ENCODE results near the gene SAMD4B. TPM values are rescaled to one million over a fixed set of nuclear protein-coding genes. Genes with fewer than 3 reads are reported as not detected.

The SAMD4B gene
- total RNA-seq, 1 experiment from 2014 or later = 163 TPM

- Histone ChIP-seq H3K9me2 (ENCODE audit: insufficient read depth) (no peaks in the 10 kb centered on the region), H3K4me1 (replicated peaks; ENCODE audit: insufficient read depth) (peaks cover 11% of the 10 kb centered on the region), H4K20me1 (ENCODE audit: insufficient read depth) (no peaks in the 10 kb centered on the region), H3K4me3 (no peak overlapping the region), H3F3A (ENCODE audit: insufficient read depth, low read depth) (no peaks in the 10 kb centered on the region), H3K4me2 (no peak overlapping the region), H3K27me3 (ENCODE audit: insufficient read depth, low read depth) (no peaks in the 10 kb centered on the region; the same call in 1 of the 2 replicates), H3K27ac (no peak overlapping the region), H3K9me3 (ENCODE audit: insufficient read depth, low read depth) (no peaks in the 10 kb centered on the region), H2AFZ (no peak overlapping the region), H3K36me3 (ENCODE audit: low read depth) (no peaks in the 10 kb centered on the region), H3K79me2 (ENCODE audit: low read depth) (0 out of 2 replicates have a peak, but pooled peaks cover 7% of the 10 kb centered on the region)
- DNase-seq = no peak
- intact Hi-C loops (cut with micrococcal nuclease; ENCODE audit: unreplicated experiment) = no loop called here
- TF ChIP-seq EZH2 (IDR thresholded peaks at IDR 0.05; ENCODE audit: low read depth) (no peak), CTCF (conservative IDR thresholded peaks at IDR 0.05) (no peak)
- POLR2A ChIA-PET (ENCODE audit: unreplicated experiment) = no interaction called here
- CTCF ChIA-PET = no interaction called here
- BruUV-seq (replicated peaks) = no TSS peak
Observed at GRCh38 chr19:39316627-39317321, 25.4 kb upstream of the SAMD4B start.

- 0 out of 2 replicates have a peak, but pooled peaks cover 7% of the 10 kb centered on the region for H3K79me2 ChIP-seq (ENCODE audit: low read depth)
- no peaks in the 10 kb centered on the region; the same call in 1 of the 2 replicates for H3K27me3 ChIP-seq (ENCODE audit: insufficient read depth, low read depth)
- TF ChIP-seq CTCF (conservative IDR thresholded peaks at IDR 0.05) = no peak
- no peak for TF ChIP-seq EZH2 (IDR thresholded peaks at IDR 0.05; ENCODE audit: low read depth)
- intact Hi-C loops (cut with micrococcal nuclease; ENCODE audit: unreplicated experiment) = no loop called here
- no peak overlapping the region for H2AFZ ChIP-seq
- H3K4me1 ChIP-seq (replicated peaks; ENCODE audit: insufficient read depth) = peaks cover 11% of the 10 kb centered on the region
- H3K27ac ChIP-seq = no peak overlapping the region
- no peaks in the 10 kb centered on the region for H3K9me2 ChIP-seq (ENCODE audit: insufficient read depth)
- no peaks in the 10 kb centered on the region for H4K20me1 ChIP-seq (ENCODE audit: insufficient read depth)
- H3K4me2 ChIP-seq = no peak overlapping the region
- no peaks in the 10 kb centered on the region for H3F3A ChIP-seq (ENCODE audit: insufficient read depth, low read depth)
- no peak overlapping the region for H3K4me3 ChIP-seq
- BruUV-seq (replicated peaks) = no TSS peak
- ChIA-PET POLR2A (ENCODE audit: unreplicated experiment) (no interaction called here), CTCF (no interaction called here)
- no peak for DNase-seq
- H3K36me3 ChIP-seq (ENCODE audit: low read depth) = no peaks in the 10 kb centered on the region
- no peaks in the 10 kb centered on the region for H3K9me3 ChIP-seq (ENCODE audit: insufficient read depth, low read depth)
Observed at GRCh38 chr19:39317476-39317875, 24.7 kb upstream of the SAMD4B start.

- no peaks in the 10 kb centered on the region for H3K9me3 ChIP-seq (ENCODE audit: insufficient read depth, low read depth)
- no peak overlapping the region for H3K4me3 ChIP-seq
- no peaks in the 10 kb centered on the region for H3K9me2 ChIP-seq (ENCODE audit: insufficient read depth)
- H3K79me2 ChIP-seq (ENCODE audit: low read depth) = 0 out of 2 replicates have a peak, but pooled peaks cover 7% of the 10 kb centered on the region
- no peak overlapping the region for H3K27ac ChIP-seq
- H3K4me1 ChIP-seq (replicated peaks; ENCODE audit: insufficient read depth) = peaks cover 11% of the 10 kb centered on the region
- POLR2A ChIA-PET (ENCODE audit: unreplicated experiment) = interaction anchor here (0.6 kb wide), 1 partner anchor 43 kb away, joined by 4 read pairs; no protein-coding TSS in a partner anchor
- H3K36me3 ChIP-seq (ENCODE audit: low read depth) = no peaks in the 10 kb centered on the region
- H2AFZ ChIP-seq = no peak overlapping the region
- no peaks in the 10 kb centered on the region; the same call in 1 of the 2 replicates for H3K27me3 ChIP-seq (ENCODE audit: insufficient read depth, low read depth)
- no peaks in the 10 kb centered on the region for H4K20me1 ChIP-seq (ENCODE audit: insufficient read depth)
- CTCF ChIA-PET = no interaction called here
- no peak overlapping the region for H3K4me2 ChIP-seq
- intact Hi-C loops (cut with micrococcal nuclease; ENCODE audit: unreplicated experiment) = no loop called here
- no peaks in the 10 kb centered on the region for H3F3A ChIP-seq (ENCODE audit: insufficient read depth, low read depth)
- TF ChIP-seq CTCF (conservative IDR thresholded peaks at IDR 0.05) = no peak
- no peak for TF ChIP-seq EZH2 (IDR thresholded peaks at IDR 0.05; ENCODE audit: low read depth)
- BruUV-seq (replicated peaks) = no TSS peak
- DNase-seq = no peak
Observed at GRCh38 chr19:39318071-39318470, 24.1 kb upstream of the SAMD4B start.
